ENCODE measurements around the gene C1QTNF12.

The C1QTNF12 gene

DNA sequence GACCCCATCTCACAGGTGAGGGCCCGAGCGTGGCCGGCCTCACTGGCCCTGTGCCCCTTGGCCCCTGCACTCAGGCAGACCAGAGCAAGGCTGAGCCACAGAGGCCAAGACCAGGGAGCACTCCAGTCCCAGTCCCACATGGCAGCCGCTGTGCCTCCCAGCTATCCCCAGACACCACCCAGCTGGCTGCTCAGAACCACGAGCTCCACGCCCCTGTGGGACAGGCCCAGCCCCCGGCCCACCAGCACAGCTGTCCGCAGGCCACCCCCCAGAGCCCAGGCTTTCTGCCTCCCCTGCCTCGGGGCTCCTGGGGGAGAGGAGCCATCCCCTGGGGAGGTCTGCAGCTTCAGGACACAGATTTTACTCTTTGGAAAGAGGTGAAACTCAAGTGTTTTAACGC lies 9.1 kb upstream of the C1QTNF12 start:
- H3K4me2 ChIP-seq (ENCODE audit: low read depth, low read length) = no peak overlapping the region

DNA sequence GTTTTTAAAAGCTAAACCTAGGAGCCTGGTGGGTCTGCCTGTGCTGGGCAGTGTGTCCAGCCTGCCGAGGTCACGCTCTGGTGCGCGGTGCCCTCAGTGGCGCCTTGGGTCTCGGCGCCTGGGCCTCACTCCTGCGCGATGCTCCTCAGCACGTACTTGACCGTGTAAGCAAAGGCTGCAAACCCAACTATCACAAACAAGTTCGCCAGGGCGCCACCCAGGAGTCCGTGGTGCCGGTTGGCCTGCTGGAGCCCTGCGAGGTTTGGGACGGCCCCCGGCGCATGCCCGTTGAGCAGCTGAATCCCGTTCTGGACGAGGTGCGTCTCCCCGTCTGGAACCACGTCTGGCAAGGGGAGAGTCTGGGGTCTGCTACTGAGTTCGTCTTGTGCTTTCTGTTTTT lies 8.6 kb upstream of the C1QTNF12 start:
- Histone ChIP-seq H3K4me1 (ENCODE audit: low read length) (no peaks in the 10 kb centered on the region), H3K4me3 (ENCODE audit: low read length) (no peak overlapping the region), H3K9me3 (replicated peaks; ENCODE audit: insufficient read depth, low read length) (no peaks in the 10 kb centered on the region), H2AFZ (ENCODE audit: low read length) (no peak overlapping the region), H4K20me1 (ENCODE audit: insufficient read depth, low read length) (no peaks in the 10 kb centered on the region), H3F3A (ENCODE audit: insufficient read depth, low read length) (no peaks in the 10 kb centered on the region), H3K4me2 (ENCODE audit: low read depth, low read length) (no peak overlapping the region), H3K9ac (ENCODE audit: low read length) (no peak overlapping the region), H3K36me3 (replicated peaks; ENCODE audit: insufficient read depth, low read length) (0 out of 2 replicates have a peak, but pooled peaks cover 4% of the 10 kb centered on the region), H3K27ac (ENCODE audit: low read length) (no peak overlapping the region), H3K79me2 (ENCODE audit: low read length) (peaks cover 3% of the 10 kb centered on the region), H3K9me2 (replicated peaks; ENCODE audit: insufficient read depth, low read length) (no peaks in the 10 kb centered on the region), H3K27me3 (replicated peaks; ENCODE audit: insufficient read depth, low read length) (no peaks in the 10 kb centered on the region)
- TF ChIP-seq, protein P1, sequence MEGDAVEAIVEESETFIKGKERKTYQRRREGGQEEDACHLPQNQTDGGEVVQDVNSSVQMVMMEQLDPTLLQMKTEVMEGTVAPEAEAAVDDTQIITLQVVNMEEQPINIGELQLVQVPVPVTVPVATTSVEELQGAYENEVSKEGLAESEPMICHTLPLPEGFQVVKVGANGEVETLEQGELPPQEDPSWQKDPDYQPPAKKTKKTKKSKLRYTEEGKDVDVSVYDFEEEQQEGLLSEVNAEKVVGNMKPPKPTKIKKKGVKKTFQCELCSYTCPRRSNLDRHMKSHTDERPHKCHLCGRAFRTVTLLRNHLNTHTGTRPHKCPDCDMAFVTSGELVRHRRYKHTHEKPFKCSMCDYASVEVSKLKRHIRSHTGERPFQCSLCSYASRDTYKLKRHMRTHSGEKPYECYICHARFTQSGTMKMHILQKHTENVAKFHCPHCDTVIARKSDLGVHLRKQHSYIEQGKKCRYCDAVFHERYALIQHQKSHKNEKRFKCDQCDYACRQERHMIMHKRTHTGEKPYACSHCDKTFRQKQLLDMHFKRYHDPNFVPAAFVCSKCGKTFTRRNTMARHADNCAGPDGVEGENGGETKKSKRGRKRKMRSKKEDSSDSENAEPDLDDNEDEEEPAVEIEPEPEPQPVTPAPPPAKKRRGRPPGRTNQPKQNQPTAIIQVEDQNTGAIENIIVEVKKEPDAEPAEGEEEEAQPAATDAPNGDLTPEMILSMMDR (IDR thresholded peaks at IDR 0.05; ENCODE audit: low read length) = no peak
- no peak for TF ChIP-seq EZH2phosphoT487 (IDR thresholded peaks at IDR 0.05; ENCODE audit: low read length)
- DNase-seq = no peak

More for the DNA sequence above, 9.1 kb upstream of the C1QTNF12 start:
- H3K27me3 ChIP-seq (replicated peaks; ENCODE audit: insufficient read depth, low read length) = no peaks in the 10 kb centered on the region
- H3K4me3 ChIP-seq (ENCODE audit: low read length) = no peak overlapping the region
- DNase-seq = no peak
- no peak overlapping the region for H2AFZ ChIP-seq (ENCODE audit: low read length)
- H3K9me3 ChIP-seq (replicated peaks; ENCODE audit: insufficient read depth, low read length) = no peaks in the 10 kb centered on the region
- TF ChIP-seq EZH2phosphoT487 (IDR thresholded peaks at IDR 0.05; ENCODE audit: low read length) (no peak), EZH2 (optimal IDR thresholded peaks at IDR 0.05; ENCODE audit: low read depth, low read length) (no peak)
- TF ChIP-seq, protein P1 (IDR thresholded peaks at IDR 0.05; ENCODE audit: low read length) = no peak
- no peaks in the 10 kb centered on the region for H3K4me1 ChIP-seq (ENCODE audit: low read length)
- H3K27ac ChIP-seq (ENCODE audit: low read length) = no peak overlapping the region
- no peaks in the 10 kb centered on the region for H4K20me1 ChIP-seq (ENCODE audit: insufficient read depth, low read length)
- H3F3A ChIP-seq (ENCODE audit: insufficient read depth, low read length) = no peaks in the 10 kb centered on the region
- H3K79me2 ChIP-seq (ENCODE audit: low read length) = peaks cover 3% of the 10 kb centered on the region
- H3K9ac ChIP-seq (ENCODE audit: low read length) = no peak overlapping the region
- no peaks in the 10 kb centered on the region for H3K9me2 ChIP-seq (replicated peaks; ENCODE audit: insufficient read depth, low read length)
- H3K36me3 ChIP-seq (replicated peaks; ENCODE audit: insufficient read depth, low read length) = 0 out of 2 replicates have a peak, but pooled peaks cover 4% of the 10 kb centered on the region

DNA sequence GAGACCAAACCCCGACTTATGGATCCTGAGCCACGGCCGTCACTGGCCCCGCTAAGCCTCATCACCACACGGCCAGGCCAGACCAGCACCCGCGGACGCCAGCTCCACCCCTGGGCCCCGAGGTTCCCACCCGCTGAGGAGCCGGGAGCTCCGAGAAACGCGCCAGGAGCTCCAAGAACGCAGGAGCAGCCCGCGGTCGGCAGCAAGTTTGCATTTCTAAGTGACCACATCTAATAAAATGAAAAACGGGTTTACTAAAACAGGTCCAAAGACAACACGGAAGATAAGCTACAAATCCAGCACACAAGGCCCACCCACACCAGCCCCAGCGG lies 8.1 kb upstream of the C1QTNF12 start:
- DNase-seq = no peak
- H3F3A ChIP-seq (ENCODE audit: insufficient read depth, low read length) = no peaks in the 10 kb centered on the region
- no peak overlapping the region for H2AFZ ChIP-seq (ENCODE audit: low read length)
- no peaks in the 10 kb centered on the region for H4K20me1 ChIP-seq (ENCODE audit: insufficient read depth, low read length)
- H3K9ac ChIP-seq (ENCODE audit: low read length) = no peak overlapping the region
- H3K4me1 ChIP-seq (ENCODE audit: low read length) = no peaks in the 10 kb centered on the region
- H3K36me3 ChIP-seq (replicated peaks; ENCODE audit: insufficient read depth, low read length) = 0 out of 2 replicates have a peak, but pooled peaks cover 4% of the 10 kb centered on the region
- H3K27ac ChIP-seq (ENCODE audit: low read length) = no peak overlapping the region
- H3K9me2 ChIP-seq (replicated peaks; ENCODE audit: insufficient read depth, low read length) = no peaks in the 10 kb centered on the region
- no peak overlapping the region for H3K4me3 ChIP-seq (ENCODE audit: low read length)
- H3K27me3 ChIP-seq (replicated peaks; ENCODE audit: insufficient read depth, low read length) = no peaks in the 10 kb centered on the region
- H3K4me2 ChIP-seq (ENCODE audit: low read depth, low read length) = no peak overlapping the region
- H3K79me2 ChIP-seq (ENCODE audit: low read length) = peaks cover 3% of the 10 kb centered on the region; the same call in 1 of the 2 replicates
- TF ChIP-seq EZH2phosphoT487 (IDR thresholded peaks at IDR 0.05; ENCODE audit: low read length) = no peak
- no peak for TF ChIP-seq EZH2 (optimal IDR thresholded peaks at IDR 0.05; ENCODE audit: low read depth, low read length)
- TF ChIP-seq, protein P1 (IDR thresholded peaks at IDR 0.05; ENCODE audit: low read length) = no peak
- no peaks in the 10 kb centered on the region for H3K9me3 ChIP-seq (replicated peaks; ENCODE audit: insufficient read depth, low read length)

All from MM.1S (cell line).